NCI-H2196 (cell line): ENCODE results near the gene GHRL.
A peak's percentile ranks its signal among the peaks of the same experiment; 100 is the strongest.
"Not testable (repeated sequence)": the region's sequence is repeated elsewhere in the genome, so short reads cannot be mapped to it uniquely, and the experiment has no call there.

Source experiments
- DNase-seq: peaks from one replicate; lab custom pipeline; 2025; ENCODE audit not compliant: unreplicated experiment; lab: John Stamatoyannopoulos, UW

Gene GHRL

GRCh38 chr3:10278501-10278900 is 14.2 kb downstream of the GHRL start:
- DNase-seq = no peak

DNA sequence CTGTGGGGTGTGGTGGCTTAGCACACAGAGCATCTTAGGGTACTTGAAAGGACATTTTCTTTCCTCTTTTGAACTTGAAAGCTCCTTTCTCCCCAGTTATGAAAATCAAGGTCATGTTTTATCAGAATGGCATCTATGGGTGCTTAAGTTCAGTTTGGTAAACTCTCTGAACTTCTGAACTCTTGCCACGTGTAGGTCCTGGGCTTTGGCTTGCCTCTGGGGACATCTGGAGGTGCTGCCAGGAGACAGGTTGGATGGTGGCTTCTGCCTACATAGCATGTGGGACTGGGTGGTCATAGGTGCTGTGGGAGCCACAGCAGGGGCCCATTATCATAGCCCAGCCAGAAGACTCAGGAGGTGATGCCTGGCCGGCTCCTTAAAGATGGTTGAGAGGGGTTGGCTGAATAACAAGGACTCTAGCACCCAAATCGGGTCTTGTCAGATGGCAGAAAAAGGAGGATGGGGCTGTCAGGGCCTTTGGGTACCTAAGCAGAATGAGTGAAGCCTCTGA is 15.6 kb downstream of the GHRL start:
- DNase-seq = no peak

DNA sequence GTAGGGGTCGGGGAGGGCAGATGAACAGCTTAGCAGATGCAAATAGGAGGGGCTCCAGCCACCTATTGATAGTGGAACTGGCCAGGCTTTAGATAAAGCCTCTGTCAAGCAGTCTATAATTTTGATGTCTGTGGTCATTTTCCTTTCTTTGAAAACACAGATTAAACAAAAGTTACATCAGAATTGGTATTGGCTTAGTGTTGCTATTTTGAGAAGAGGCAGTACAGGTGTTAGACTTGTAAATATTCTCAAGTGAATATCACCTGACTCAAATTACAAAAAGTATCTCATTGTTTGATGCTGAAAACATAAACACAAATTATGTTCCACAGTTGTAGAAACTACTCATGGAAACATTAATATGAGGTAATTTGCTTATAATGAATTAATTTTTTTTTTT is 18.1 kb downstream of the GHRL start:
- no peak for DNase-seq

DNA sequence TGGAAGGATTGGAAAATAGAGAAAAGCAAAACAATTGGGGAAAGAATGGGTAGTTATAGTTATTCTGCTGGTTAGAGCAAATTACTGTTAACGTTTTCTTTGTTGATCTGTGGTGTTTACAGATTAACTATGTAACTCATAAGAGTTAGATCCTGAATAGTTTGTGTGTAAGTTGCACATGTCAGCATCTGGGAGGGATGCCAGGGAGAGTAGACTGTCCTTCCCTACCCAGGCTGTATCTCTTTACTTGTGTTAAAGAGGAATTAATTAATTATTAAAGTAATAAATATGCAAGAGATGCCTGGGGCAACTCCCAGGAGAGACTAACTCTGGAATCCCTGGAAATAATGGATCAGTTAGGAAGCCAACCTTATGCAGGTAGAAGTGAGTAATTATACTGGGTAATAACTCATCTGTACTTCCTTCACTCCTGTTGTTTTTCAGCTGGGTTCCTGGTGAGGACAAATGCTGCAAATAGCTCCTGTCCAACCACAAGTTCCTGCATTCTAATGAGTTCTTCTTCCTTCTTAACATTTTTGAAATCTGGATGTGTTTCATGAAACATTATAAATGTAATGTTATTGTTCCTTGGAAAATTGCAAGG is 18.9 kb downstream of the GHRL start:
- DNase-seq = no peak

GRCh38 chr3:10272977-10273376 is 19.8 kb downstream of the GHRL start:
- no peak for DNase-seq

- DNase-seq = not testable (repeated sequence)
These were observed 20.3 kb downstream of the GHRL start for GRCh38 chr3:10272476-10272875.

GRCh38 chr3:10269443-10269842 is 23.3 kb downstream of the GHRL start:
- no peak for DNase-seq

GRCh38 chr3:10268930-10269329 is 23.8 kb downstream of the GHRL start:
- DNase-seq = peak; percentile 3

DNA sequence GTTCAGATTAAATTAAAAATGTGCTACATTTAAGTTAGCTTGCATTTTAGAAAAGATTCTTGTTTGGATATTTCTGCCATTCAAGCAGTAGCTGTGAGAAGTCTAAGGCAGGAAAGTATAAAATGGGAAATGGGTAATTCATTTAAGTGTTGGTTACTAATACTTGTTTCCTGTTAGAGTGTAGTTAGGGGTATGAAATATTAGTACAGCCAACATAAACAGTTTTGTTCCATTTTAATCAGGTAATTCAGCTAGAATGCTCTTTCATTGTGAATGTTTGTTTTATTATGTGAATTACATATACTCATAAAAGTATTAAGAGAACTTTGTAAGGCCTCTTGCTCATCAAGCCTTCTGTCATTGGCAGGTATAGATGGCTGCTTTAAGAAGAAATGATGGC is 24.6 kb downstream of the GHRL start:
- no peak for DNase-seq

DNA sequence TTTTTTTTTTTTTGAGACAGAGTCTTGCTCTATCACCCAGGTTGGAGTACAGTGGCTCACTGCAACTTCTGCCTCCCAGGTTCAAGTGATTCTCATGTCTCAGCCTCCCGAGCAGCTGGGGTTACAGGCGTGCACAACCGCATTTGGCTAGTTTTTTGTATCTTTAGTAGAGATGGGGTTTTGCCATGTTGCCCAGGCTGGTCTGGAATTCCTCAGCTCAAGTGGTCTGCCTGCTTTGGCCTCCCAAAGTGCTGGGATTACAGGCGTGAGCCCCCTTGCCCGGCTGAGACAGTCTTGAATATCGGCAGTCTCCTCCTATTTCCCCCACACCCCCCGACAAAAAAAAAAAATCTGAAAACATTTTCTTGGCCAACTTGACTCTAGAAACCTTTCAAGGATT is 25.8 kb downstream of the GHRL start:
- not testable (repeated sequence) for DNase-seq

GRCh38 chr3:10265833-10266232 is 26.9 kb downstream of the GHRL start:
- DNase-seq = no peak

DNA sequence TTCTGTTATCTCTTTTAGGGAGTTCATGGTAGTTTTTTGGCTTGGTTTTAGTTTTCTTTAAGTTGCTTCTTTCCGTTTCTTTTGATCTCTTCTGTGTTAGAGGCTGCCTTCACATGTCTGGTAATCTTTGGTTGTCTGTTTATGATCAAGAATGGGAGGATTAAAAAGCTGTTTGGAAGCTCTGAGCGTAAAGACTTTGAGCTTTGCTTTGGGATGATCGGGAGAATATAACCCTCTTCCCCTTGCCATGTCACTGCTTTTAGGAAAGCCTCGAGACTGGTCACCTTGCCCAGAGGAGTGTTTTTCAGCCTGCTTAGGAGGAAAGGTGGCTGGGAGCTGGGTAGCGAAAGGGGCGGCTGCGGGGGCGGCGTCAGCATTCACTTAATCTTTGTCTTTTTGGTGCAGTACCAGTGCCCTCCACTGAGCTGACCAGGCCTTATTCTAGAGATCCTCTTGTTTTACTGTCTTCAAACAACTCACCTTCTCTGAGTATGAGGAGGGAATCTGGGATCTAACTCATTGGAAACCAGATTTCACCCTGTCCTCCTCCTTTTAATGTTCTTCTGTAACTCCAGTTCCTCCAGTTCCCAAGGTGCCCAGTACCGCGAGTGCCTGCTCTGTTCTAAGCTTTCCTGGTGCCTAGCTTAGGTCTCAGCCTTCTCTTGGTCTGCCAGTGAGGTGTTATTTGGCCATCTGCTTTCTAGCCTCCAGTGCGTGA is 28.9 kb downstream of the GHRL start:
- DNase-seq = no peak

DNA sequence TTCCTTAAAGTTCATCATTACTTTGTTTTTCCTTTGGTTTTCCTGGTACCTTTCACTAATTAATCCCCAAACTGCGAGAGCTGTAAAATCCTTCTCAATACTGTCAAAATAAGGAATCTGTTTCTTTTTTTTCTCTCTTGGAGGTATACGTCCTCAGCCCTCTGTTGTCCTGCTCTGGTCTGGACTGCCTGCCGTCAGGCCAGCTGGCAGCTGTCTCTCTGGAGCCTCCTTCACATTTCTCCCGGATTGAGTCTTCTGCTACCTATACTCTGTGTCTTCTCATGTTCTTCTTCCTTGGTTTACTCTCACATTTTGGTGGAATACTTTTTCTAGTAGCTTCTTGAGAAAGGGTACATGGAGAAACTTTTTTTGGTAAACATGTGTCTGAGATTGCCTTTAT is 30.7 kb downstream of the GHRL start:
- no peak for DNase-seq

- no peak for DNase-seq
These were observed 32.5 kb downstream of the GHRL start for GRCh38 chr3:10260211-10260701.

DNA sequence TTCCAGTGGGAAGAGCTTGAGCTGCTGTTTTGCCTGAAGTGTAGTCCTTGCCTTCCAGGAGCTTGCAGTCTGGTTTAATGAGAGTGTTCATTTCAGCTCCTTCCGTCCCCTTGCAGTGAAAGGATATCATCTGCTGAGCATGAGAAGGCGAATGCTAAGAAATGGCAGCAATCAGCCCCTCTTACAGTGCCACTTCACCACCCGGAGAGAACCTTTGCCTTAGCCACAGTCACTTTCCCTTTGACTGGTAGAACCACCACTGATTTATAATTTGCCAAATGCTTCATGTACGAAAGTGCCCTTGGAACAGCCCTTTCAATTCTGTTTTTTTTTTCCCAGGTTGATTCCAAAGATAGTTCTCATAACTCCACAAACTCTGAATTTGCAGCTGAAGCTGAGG is 32.9 kb downstream of the GHRL start:
- DNase-seq = no peak

GRCh38 chr3:10259036-10259435 is 33.7 kb downstream of the GHRL start:
- DNase-seq = no peak

DNA sequence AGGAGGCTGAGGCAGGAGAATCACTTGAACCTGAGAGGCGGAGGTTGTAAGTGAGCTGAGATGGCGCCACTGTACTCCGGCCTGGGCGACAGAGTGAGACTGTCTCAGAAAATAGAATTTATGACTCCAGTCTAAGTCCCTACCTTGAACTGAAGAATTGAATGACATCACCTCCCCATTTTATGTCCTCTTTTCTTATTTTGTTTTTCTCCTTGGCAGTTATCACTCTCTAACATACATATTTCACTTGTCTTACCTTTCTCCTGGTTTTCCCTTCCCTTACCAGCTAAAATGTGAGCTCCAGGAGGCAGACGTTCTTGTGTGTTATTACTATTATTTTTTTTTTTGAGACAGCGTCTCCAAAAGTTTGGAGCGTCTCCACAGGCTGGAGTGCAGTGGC is 36.9 kb downstream of the GHRL start:
- no peak for DNase-seq

GRCh38 chr3:10253731-10254130 is 39.0 kb downstream of the GHRL start:
- DNase-seq = no peak

- DNase-seq = no peak
These were observed 41.7 kb downstream of the GHRL start for GRCh38 chr3:10251006-10251405.

DNA sequence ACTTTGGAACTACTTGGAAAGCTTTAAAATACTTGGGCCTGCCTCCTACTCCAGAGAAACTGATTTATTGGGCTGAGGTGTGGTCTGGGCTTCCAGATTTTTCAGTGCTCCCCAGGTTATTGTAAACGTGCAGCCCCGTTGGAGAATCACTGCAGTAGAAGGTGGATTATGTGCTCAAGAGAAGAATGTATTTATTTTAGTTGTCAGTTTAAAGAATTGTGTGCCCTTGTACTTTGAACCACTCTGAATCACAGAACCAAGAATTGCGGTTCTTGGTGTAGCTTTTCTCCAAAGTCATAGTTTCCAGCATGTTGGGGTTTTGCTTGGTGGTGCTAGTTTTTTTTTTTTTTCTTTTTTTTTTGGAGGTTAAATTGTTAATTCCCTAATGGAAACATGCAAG is 42.9 kb downstream of the GHRL start:
- DNase-seq = no peak

DNA sequence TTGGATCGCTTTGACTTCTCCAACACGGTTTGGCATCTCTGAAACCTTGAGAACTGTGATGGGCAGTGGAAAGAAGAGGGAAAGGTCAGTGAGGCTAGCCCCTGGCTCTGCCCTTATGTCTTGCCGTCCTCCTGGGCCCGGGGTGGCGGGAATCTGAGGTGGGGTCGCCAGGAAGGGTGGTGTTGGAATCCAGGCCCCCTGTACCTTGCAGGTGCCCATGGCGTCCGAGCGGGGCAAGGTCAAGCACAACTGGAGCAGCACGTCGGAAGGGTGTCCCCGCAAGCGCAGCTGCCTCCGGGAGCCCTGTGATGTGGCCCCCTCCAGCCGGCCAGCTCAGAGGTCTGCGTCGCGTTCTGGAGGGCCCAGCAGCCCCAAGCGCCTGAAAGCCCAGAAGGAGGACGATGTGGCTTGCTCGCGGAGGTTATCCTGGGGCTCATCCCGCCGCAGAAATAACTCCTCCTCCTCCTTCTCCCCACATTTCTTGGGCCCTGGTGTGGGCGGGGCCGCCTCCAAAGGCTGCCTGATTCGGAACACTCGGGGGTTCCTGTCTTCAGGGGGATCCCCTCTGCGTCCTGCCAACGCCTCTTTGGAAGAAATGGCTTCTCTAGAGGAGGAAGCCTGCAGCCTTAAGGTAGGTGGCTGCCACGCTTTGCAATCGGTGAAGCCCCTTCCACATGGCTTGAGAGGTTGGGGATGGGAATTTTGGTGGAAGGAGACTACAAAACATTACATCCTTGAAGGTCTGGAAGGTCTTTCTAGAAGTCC is 43.6 kb downstream of the GHRL start:
- DNase-seq = no peak
